Body of pancreas (tissue), 4 donors: ENCODE data around the gene COX5B. TPM values are rescaled to one million over a fixed set of nuclear protein-coding genes. Genes with fewer than 3 reads are reported as not detected.
A peak's percentile ranks its signal among the peaks of the same experiment; 100 is the strongest.
"Not testable (repeated sequence)": the region's sequence is repeated elsewhere in the genome, so short reads cannot be mapped to it uniquely, and the experiment has no call there.

Experiments used
- ATAC-seq: fragments of 150-250 bp; one replicate; pipeline ENCODE4 v1.9.1; 2016
- DNase-seq, 4 donors: peaks; one replicate each; pipeline ENCODE4 v3.0.0-alpha.2; 2019
- H3K27ac ChIP-seq, 4 donors: fragments of 200-600 bp; sonication (generic); 1 replicate in 3 of 4; 2 replicates in 1 of 4; pipeline versions ENCODE4 v1.5.1 to v1.6.1; 2016 to 2019; ENCODE audit warnings: mild to moderate bottlenecking in 1 of 4, mixed read lengths in 1 of 4, moderate library complexity in 1 of 4
- H3K27me3 ChIP-seq, 2 donors: fragments of 200-600 bp; sonication (generic); one replicate each; pipeline ENCODE4 v1.6.0; 2016; ENCODE audit warnings: mild to moderate bottlenecking in 1 of 2
- H3K36me3 ChIP-seq, 2 donors: fragments of 200-600 bp; sonication (generic); replicated peaks in 1 of 2; 2 replicates each; pipeline ENCODE4 v1.5.1; 2016; ENCODE audit warnings: low read depth in 2 of 2; ENCODE audit not compliant: insufficient read depth in 1 of 2
- H3K4me1 ChIP-seq: fragments of 200-600 bp; sonication (generic); one replicate; pipeline ENCODE4 v1.6.0; 2016
- H3K4me3 ChIP-seq, 2 donors: fragments of 200-600 bp; sonication (generic); 1 replicate in 1 of 2; 2 replicates in 1 of 2; pipeline ENCODE4 v1.5.1; 2016 to 2019
- H3K9me3 ChIP-seq, 3 donors: fragments of 200-600 bp; sonication (generic); 1 replicate in 2 of 3; 2 replicates in 1 of 3; pipeline ENCODE4 v1.5.1; 2016
- CTCF ChIP-seq, 7 experiments: fragments of 450-650 bp in 4 of 7; fragments of 200-600 bp in 3 of 7; sonication (generic) in 3 of 7; IDR thresholded peaks; one replicate each; pipeline ENCODE4 v1.5.1; 2016 to 2019; ENCODE audit warnings: antibody characterized with exemption in 7 of 7
- POLR2A ChIP-seq, 3 donors: fragments of 450-650 bp; IDR thresholded peaks; one replicate each; pipeline ENCODE4 v1.6.1; 2016; ENCODE audit warnings: antibody characterized with exemption in 3 of 3, mild to moderate bottlenecking in 2 of 3
- WGBS, 2 donors: methylation state at CpG; one replicate each; pipeline ENCODE4 v1.1.5; 2017; 5-methylcytosine and 5-hydroxymethylcytosine counted together
- intact Hi-C: fragments of 100-400 bp; cut with DNase I; formaldehyde crosslinking; loops from one replicate; pipeline ENCODE4 v1.15.1; 2023
- total RNA-seq, 2 donors: library from RNA; depleted of rRNA; stranded (reverse); fragments of >200 nt; gene quantifications; one replicate each; pipeline ENCODE4 v1.1.0, GENCODE V29; 2016

COX5B gene
- total RNA-seq, 2 donors from 2014 or later: 202 to 336 TPM

GRCh38 chr2:97663962-97664635 is 18.2 kb downstream of the COX5B start, which contains the start of gene ACTR1B:
Gene ACTR1B (minus strand): TSS chr2:97664044. CDS start chr2:97663890, 154 bp downstream.
- TF ChIP-seq CTCF (IDR thresholded peaks at IDR 0.05) (peak; percentile 27 to 86 (median 59)), POLR2A (IDR thresholded peaks at IDR 0.05) (peak; percentile 93 to 99 (median 98))
- peak within 1 kb of the TSS; percentile 42 to 64 for H3K4me3 ChIP-seq
- peaks cover 33% of the 10 kb centered on the region for H3K4me1 ChIP-seq
- H3K27ac ChIP-seq: peak within 1 kb of the TSS; percentile 90 to 100 (median 95)
- ATAC-seq: peak; percentile 93
- peaks cover 0 to under 1% of the 10 kb centered on the region in 2 donors for H3K36me3 ChIP-seq
- peak; percentile 98 to 99 (median 99) for DNase-seq
- intact Hi-C loops: no loop called here
- 0 to 1% methylated on average over 26 to 51 of the region's 60 CpGs for WGBS, 2 donors
- no peaks in the 10 kb centered on the region for H3K9me3 ChIP-seq
- H3K27me3 ChIP-seq: no peaks in the 10 kb centered on the region

- H3K36me3 ChIP-seq: no peaks in the 10 kb centered on the region
- peaks cover 33% of the 10 kb centered on the region for H3K4me1 ChIP-seq
- H3K27ac ChIP-seq: peak overlapping the region; percentile 90 to 100 (median 95)
- DNase-seq (peak in 1 of 4 donors; percentile 42), ATAC-seq (no peak)
- TF ChIP-seq POLR2A (IDR thresholded peaks at IDR 0.05) (no peak), CTCF (IDR thresholded peaks at IDR 0.05) (peak in 1 of 7 experiments; percentile 0)
- H3K27me3 ChIP-seq: no peaks in the 10 kb centered on the region
- no peaks in the 10 kb centered on the region for H3K9me3 ChIP-seq
- H3K4me3 ChIP-seq: peak overlapping the region; percentile 15 to 42
- intact Hi-C loops: no loop called here
- 5% methylated on average over 21 of the region's 21 CpGs for WGBS, 2 donors
Measured at GRCh38 chr2:97664636-97664970, 18.7 kb downstream of the COX5B start.

- Histone ChIP-seq H3K4me1 (peaks cover 9% of the 10 kb centered on the region), H3K36me3 (no peaks in the 10 kb centered on the region), H3K4me3 (no peak within 1 kb of the TSS), H3K9me3 (no peaks in the 10 kb centered on the region), H3K27me3 (no peaks in the 10 kb centered on the region), H3K27ac (no peak within 1 kb of the TSS)
- 85 to 93% methylated on average over 6 of the region's 6 CpGs for WGBS, 2 donors
- DNase-seq: no peak
- no peak for ATAC-seq
- intact Hi-C loops: no loop called here
- TF ChIP-seq POLR2A (IDR thresholded peaks at IDR 0.05): no peak
- TF ChIP-seq CTCF (IDR thresholded peaks at IDR 0.05): no peak
Measured at GRCh38 chr2:97669448-97669847, 23.6 kb downstream of the COX5B start, which contains the start of gene C2orf92. Gene C2orf92 (plus strand): TSS chr2:97669713. CDS start chr2:97669789, 76 bp downstream.

- intact Hi-C loops: no loop called here
- WGBS, 2 donors: 100% methylated on average over 1 of the region's 1 CpG
- ATAC-seq (no peak), DNase-seq (no peak)
- Histone ChIP-seq H3K9me3 (no peaks in the 10 kb centered on the region), H3K4me1 (no peaks in the 10 kb centered on the region), H3K4me3 (no peak overlapping the region), H3K27ac (no peak overlapping the region), H3K36me3 (no peaks in the 10 kb centered on the region), H3K27me3 (no peaks in the 10 kb centered on the region)
- TF ChIP-seq POLR2A (IDR thresholded peaks at IDR 0.05) (no peak), CTCF (IDR thresholded peaks at IDR 0.05) (no peak)
Measured at GRCh38 chr2:97670471-97670870, 24.6 kb downstream of the COX5B start.

GRCh38 chr2:97671526-97671925 is 25.7 kb downstream of the COX5B start:
- WGBS, 2 donors: 93 to 94% methylated on average over 5 to 7 of the region's 7 CpGs
- TF ChIP-seq POLR2A (IDR thresholded peaks at IDR 0.05): no peak
- no peak for TF ChIP-seq CTCF (IDR thresholded peaks at IDR 0.05)
- Histone ChIP-seq H3K9me3 (no peaks in the 10 kb centered on the region), H3K27ac (no peak overlapping the region), H3K4me1 (no peaks in the 10 kb centered on the region), H3K27me3 (no peaks in the 10 kb centered on the region), H3K4me3 (no peak overlapping the region), H3K36me3 (no peaks in the 10 kb centered on the region)
- intact Hi-C loops: no loop called here
- DNase-seq (no peak), ATAC-seq (no peak)

GRCh38 chr2:97672606-97673140 is 26.8 kb downstream of the COX5B start:
- H3K9me3 ChIP-seq, H3K4me3 ChIP-seq, H3K4me1 ChIP-seq, ATAC-seq, intact Hi-C loops, DNase-seq, H3K36me3 ChIP-seq, H3K27ac ChIP-seq, H3K27me3 ChIP-seq: not testable (repeated sequence)
- 86 to 89% methylated on average over 4 of the region's 6 CpGs for WGBS, 2 donors
